K562 (cell line): ENCODE measurements around the gene PRSS27. TPM values are rescaled to one million over a fixed set of nuclear protein-coding genes. Genes with fewer than 3 reads are reported as not detected.

Experiments
- ARNT ChIP-seq, 2 experiments: fragments of 450-650 bp; IDR thresholded peaks; 2 replicates each; pipeline ENCODE4 v1.6.1; 2016; ENCODE audit warnings: mild to moderate bottlenecking in 1 of 2
- ATF7 ChIP-seq: fragments of 450-650 bp; IDR thresholded peaks from 2 replicates; pipeline ENCODE4 v1.7.1; 2014; ENCODE audit warnings: mild to moderate bottlenecking, moderate library complexity
- EP400 ChIP-seq: fragments of 450-650 bp; IDR thresholded peaks from 2 replicates; pipeline ENCODE4 v1.6.1; 2017; ENCODE audit warnings: antibody characterized with exemption, mild to moderate bottlenecking, moderate library complexity
- HNRNPL ChIP-seq: fragments of 200-400 bp; formaldehyde crosslinking; IDR thresholded peaks from 2 replicates; pipeline ENCODE4 v1.6.1; 2017; ENCODE audit warnings: low read depth, mild to moderate bottlenecking, low read length
- MCM3 ChIP-seq: fragments of 450-650 bp; IDR thresholded peaks from 2 replicates; pipeline ENCODE4 v1.6.1; 2016
- NCOA2 ChIP-seq, 2 experiments: fragments of 450-650 bp; IDR thresholded peaks; 2 replicates each; pipeline ENCODE4 v1.6.1; 2018; ENCODE audit warnings: mild to moderate bottlenecking in 2 of 2, moderate library complexity in 1 of 2; ENCODE audit not compliant: partially characterized antibody in 2 of 2
- ZC3H8 ChIP-seq: fragments of 450-650 bp; IDR thresholded peaks from 2 replicates; pipeline ENCODE4 v1.6.1; 2017
- ZNF318 ChIP-seq, 2 experiments: fragments of 450-650 bp; IDR thresholded peaks; 2 replicates each; pipeline ENCODE4 v1.6.1; 2016; ENCODE audit warnings: mild to moderate bottlenecking in 2 of 2, borderline replicate concordance in 1 of 2, low read depth in 1 of 2, moderate library complexity in 1 of 2
- ZNF324 ChIP-seq: fragments of 250-450 bp; sonication (Bioruptor Pico); IDR thresholded peaks from 2 replicates; pipeline ENCODE4 v1.4.0; 2020; ENCODE audit warnings: mild to moderate bottlenecking
- polyA plus RNA-seq, 8 experiments: library from polyadenylated mRNA; depleted of rRNA in 4 of 8; stranded (reverse) in 5 of 8; unstranded in 3 of 8; fragments of >200 nt; fragmentation: Nextera tagmentation in 2 of 8; fragmentation: Illumina TruSeq in 1 of 8; extraction: Ambion mirVana in 2 of 8; extraction: Trizol in 1 of 8; gene quantifications; 2 replicates each; pipeline versions ENCODE4 v1.2.1 to v1.2.3, GENCODE V29; 2011 to 2014; ENCODE audit warnings: inconsistent platforms in 1 of 8, missing spikeins in 1 of 8
- total RNA-seq, 7 experiments: library from RNA; depleted of rRNA in 6 of 7; stranded (reverse); fragments of >200 nt in 6 of 7; fragmentation: Illumina TruSeq in 2 of 7; extraction: Trizol in 2 of 7; gene quantifications; 2 replicates each; pipeline versions ENCODE4 v1.2.1 to v1.2.3, GENCODE V29; 2011 to 2021; ENCODE audit warnings: low replicate concordance in 1 of 7
- TF ChIP-seq, protein P1 (sequence below): fragments of 250-450 bp; sonication (Bioruptor Pico); IDR thresholded peaks from 2 replicates; pipeline ENCODE4 v1.5.0; 2020; ENCODE audit warnings: mild to moderate bottlenecking, borderline replicate concordance
- TF ChIP-seq, protein P2 (sequence below): fragments of 450-650 bp; formaldehyde crosslinking; IDR thresholded peaks from 2 replicates; pipeline ENCODE4 v1.4.0; 2022; ENCODE audit warnings: missing genetic modification characterization

The PRSS27 gene
- total and polyA plus RNA-seq, 9 of the 15 experiments (the other 6 are each of a cell fraction or from before 2014, with no cell fraction given) = 0.09 to 0.20 (median 0.17) TPM; not detected in 5

DNA sequence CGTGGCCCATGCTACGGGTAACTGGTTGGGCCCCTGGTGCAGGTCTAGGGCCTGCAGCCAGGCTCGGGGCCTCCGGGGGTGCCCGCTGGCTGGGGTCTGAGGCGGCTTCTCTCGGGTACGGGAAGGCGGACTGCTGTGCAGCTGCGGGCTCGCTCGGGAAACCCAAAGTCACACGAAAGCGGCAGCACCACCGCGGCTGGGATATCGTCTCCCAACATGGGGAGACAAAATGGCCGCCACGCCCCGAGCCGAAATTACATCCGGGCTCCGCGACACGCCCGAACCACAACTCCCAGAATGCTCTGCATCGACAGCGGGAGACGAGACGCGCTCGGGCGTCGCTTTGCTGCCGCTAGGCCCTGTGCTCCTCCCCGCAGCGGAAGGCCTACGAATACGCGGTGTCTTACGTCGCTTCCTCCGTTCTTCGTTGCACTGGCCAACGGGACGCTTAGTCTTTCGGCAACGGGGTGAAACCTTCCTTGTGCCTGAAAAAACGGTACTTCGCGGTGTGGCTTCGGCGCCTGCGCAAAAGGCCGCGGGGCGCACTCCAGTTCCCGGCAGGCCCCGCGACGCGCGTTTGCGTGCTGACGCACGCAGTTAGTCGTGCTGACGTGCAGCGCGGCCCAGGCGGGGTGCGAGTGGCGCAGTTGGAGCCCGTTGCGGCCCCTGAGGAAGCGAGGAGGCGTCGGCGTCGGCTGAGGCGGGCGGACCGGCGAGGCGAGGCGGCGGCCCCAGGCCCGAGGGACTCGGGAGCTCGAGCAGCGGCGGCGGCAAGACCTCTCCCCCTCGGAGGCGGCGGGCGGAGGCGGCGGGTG lies 32.2 kb upstream of the PRSS27 start, which contains the start of gene SRRM2 (continued):
- TF ChIP-seq ZNF318 (IDR thresholded peaks at IDR 0.05; ENCODE audit: borderline replicate concordance in 1 of 2, low read depth in 1 of 2) (no peak), ZC3H8 (no peak), HNRNPL (0 out of 2 replicates have a peak, but pooled peaks have one; percentile 25), NCOA2 (IDR thresholded peaks at IDR 0.05; ENCODE audit: partially characterized antibody in 2 of 2) (no peak), ZNF324 (CRISPR knock-in tag) (no peak), EP400 (peak; percentile 99), ATF7 (peak; percentile 86), MCM3 (no peak), ARNT (IDR thresholded peaks at IDR 0.05) (no peak)
- TF ChIP-seq, protein P1, sequence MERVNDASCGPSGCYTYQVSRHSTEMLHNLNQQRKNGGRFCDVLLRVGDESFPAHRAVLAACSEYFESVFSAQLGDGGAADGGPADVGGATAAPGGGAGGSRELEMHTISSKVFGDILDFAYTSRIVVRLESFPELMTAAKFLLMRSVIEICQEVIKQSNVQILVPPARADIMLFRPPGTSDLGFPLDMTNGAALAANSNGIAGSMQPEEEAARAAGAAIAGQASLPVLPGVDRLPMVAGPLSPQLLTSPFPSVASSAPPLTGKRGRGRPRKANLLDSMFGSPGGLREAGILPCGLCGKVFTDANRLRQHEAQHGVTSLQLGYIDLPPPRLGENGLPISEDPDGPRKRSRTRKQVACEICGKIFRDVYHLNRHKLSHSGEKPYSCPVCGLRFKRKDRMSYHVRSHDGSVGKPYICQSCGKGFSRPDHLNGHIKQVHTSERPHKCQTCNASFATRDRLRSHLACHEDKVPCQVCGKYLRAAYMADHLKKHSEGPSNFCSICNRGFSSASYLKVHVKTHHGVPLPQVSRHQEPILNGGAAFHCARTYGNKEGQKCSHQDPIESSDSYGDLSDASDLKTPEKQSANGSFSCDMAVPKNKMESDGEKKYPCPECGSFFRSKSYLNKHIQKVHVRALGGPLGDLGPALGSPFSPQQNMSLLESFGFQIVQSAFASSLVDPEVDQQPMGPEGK (CRISPR knock-in tag) = peak; percentile 90; the same call in 1 of the 2 replicates
- TF ChIP-seq, protein P2, sequence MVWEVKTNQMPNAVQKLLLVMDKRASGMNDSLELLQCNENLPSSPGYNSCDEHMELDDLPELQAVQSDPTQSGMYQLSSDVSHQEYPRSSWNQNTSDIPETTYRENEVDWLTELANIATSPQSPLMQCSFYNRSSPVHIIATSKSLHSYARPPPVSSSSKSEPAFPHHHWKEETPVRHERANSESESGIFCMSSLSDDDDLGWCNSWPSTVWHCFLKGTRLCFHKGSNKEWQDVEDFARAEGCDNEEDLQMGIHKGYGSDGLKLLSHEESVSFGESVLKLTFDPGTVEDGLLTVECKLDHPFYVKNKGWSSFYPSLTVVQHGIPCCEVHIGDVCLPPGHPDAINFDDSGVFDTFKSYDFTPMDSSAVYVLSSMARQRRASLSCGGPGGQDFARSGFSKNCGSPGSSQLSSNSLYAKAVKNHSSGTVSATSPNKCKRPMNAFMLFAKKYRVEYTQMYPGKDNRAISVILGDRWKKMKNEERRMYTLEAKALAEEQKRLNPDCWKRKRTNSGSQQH (CRISPR knock-in tag) = no peak
